Type B pancreatic cell (in vitro differentiated cells): ENCODE measurements around the gene CACNA1D. TPM values are rescaled to one million over a fixed set of nuclear protein-coding genes. Genes with fewer than 3 reads are reported as not detected.

Experiments
- DNase-seq: peaks from one replicate; pipeline ENCODE4 v3.0.0; 2021; ENCODE audit warnings: mixed read lengths; ENCODE audit not compliant: unreplicated experiment; ENCODE audit errors: extremely low spot score
- H3K27ac Mint-ChIP-seq: 2 replicates; pipeline ENCODE4 v1.8.0; 2021; ENCODE audit warnings: mild to moderate bottlenecking, mixed read lengths
- H3K27me3 Mint-ChIP-seq: 2 replicates; pipeline ENCODE4 v1.8.0; 2021; ENCODE audit warnings: mixed read lengths
- H3K36me3 Mint-ChIP-seq: 2 replicates; pipeline ENCODE4 v1.8.0; 2021; ENCODE audit warnings: mixed read lengths
- H3K4me1 Mint-ChIP-seq: one replicate; pipeline ENCODE4 v1.8.0; 2021; ENCODE audit warnings: mixed read lengths; ENCODE audit not compliant: unreplicated experiment
- H3K4me3 Mint-ChIP-seq: 2 replicates; pipeline ENCODE4 v1.8.0; 2021; ENCODE audit warnings: mild to moderate bottlenecking, mixed read lengths
- H3K9me3 Mint-ChIP-seq: 2 replicates; pipeline ENCODE4 v1.8.0; 2021; ENCODE audit warnings: mixed read lengths
- CTCF ChIP-seq: fragments of 200-600 bp; sonication (generic); conservative IDR thresholded peaks from 2 replicates; pipeline ENCODE4 v1.5.0; 2021; ENCODE audit warnings: antibody characterized with exemption, mild to moderate bottlenecking
- total RNA-seq: library from RNA; stranded (reverse); gene quantifications from 2 replicates; pipeline ENCODE4 v1.2.1, GENCODE V29; 2021; ENCODE audit warnings: low replicate concordance

CACNA1D gene
- total RNA-seq, 1 donor from 2014 or later = 17.4 TPM

GRCh38 chr3:53478166-53478830, 16.1 kb upstream of the CACNA1D start:
- Mint-ChIP-seq H3K9me3 (no peaks in the 10 kb centered on the region), H3K27ac (peak overlapping the region; percentile 48), H3K27me3 (peaks cover 4% of the 10 kb centered on the region), H3K4me1 (peaks cover 13% of the 10 kb centered on the region), H3K4me3 (no peak overlapping the region), H3K36me3 (no peaks in the 10 kb centered on the region)
- TF ChIP-seq CTCF = no peak
- no peak for DNase-seq

GRCh38 chr3:53478921-53479664, 15.3 kb upstream of the CACNA1D start:
- peaks cover 11% of the 10 kb centered on the region for H3K27me3 Mint-ChIP-seq
- H3K9me3 Mint-ChIP-seq = no peaks in the 10 kb centered on the region
- DNase-seq = no peak
- peak overlapping the region; percentile 7 for H3K4me3 Mint-ChIP-seq
- TF ChIP-seq CTCF = no peak
- peak overlapping the region; percentile 10 for H3K27ac Mint-ChIP-seq
- H3K36me3 Mint-ChIP-seq = no peaks in the 10 kb centered on the region
- peaks cover 13% of the 10 kb centered on the region for H3K4me1 Mint-ChIP-seq

GRCh38 chr3:53482227-53482626, 12.2 kb upstream of the CACNA1D start:
- peaks cover 11% of the 10 kb centered on the region for H3K27me3 Mint-ChIP-seq
- no peak overlapping the region for H3K4me3 Mint-ChIP-seq
- TF ChIP-seq CTCF = no peak
- no peaks in the 10 kb centered on the region for H3K9me3 Mint-ChIP-seq
- H3K4me1 Mint-ChIP-seq = peaks cover 13% of the 10 kb centered on the region
- H3K27ac Mint-ChIP-seq = no peak overlapping the region
- DNase-seq = no peak
- H3K36me3 Mint-ChIP-seq = no peaks in the 10 kb centered on the region

GRCh38 chr3:53483821-53484220, 10.6 kb upstream of the CACNA1D start:
- Mint-ChIP-seq H3K27ac (no peak overlapping the region), H3K4me1 (peaks cover 5% of the 10 kb centered on the region), H3K4me3 (no peak overlapping the region), H3K27me3 (peaks cover 11% of the 10 kb centered on the region), H3K9me3 (no peaks in the 10 kb centered on the region), H3K36me3 (no peaks in the 10 kb centered on the region)
- TF ChIP-seq CTCF = no peak
- no peak for DNase-seq

- Mint-ChIP-seq H3K9me3 (no peaks in the 10 kb centered on the region), H3K36me3 (no peaks in the 10 kb centered on the region), H3K27ac (no peak overlapping the region), H3K4me3 (no peak overlapping the region), H3K4me1 (peaks cover 8% of the 10 kb centered on the region), H3K27me3 (peaks cover 16% of the 10 kb centered on the region)
- TF ChIP-seq CTCF = no peak
- DNase-seq = no peak
Observed at GRCh38 chr3:53484984-53485383, 9.4 kb upstream of the CACNA1D start.
